GM19455 (cell line): ENCODE data around the gene CRACR2B.

Source experiments
- ATAC-seq: cut with Tn5 transposase; IDR thresholded peaks from one replicate; pipeline ENCODE4 v1.9.1; 2021; ENCODE audit not compliant: unreplicated experiment

CRACR2B gene

DNA sequence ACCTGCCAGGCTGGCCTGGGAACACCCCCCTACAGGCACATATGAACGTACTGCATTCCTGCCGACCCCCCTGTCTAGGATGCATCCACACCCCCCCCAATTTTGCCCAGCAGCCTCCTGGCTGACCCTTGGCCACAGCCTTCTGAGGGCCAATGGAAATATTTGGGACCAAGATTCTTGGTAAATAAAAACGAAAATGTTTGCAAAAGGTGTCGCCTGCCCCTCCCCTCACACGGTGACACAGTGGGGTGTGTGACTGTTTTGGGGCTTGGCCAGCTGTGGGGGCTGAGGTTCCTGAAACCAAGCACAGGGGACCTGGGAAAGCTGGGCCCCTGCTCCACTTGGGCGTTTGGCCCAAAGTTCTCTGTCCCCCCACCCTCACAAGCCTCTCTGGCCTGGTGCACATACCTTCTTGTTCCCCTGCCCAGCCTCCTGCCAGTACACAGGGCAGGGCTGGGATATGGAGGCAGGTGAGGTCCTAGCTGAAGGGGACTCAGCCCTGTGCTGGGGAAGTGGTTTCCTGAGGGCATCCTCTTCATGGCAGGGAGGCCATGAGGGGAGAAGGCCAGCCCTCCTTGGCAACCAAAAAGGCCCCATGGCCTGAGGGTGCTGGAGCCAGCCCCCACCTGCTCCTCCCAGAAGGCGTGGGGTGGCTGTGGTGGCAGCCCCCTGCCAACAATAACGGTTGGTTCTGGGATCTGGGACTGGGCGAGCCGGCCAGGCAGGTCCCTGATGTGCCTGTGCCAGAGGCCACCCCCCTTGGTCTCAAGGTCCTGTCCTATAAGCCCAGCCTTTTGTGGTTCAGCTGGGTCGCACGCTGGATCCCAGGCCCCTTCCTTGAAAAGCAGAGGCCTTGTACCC is 2.1 kb upstream of the CRACR2B start:
- no peak for ATAC-seq

GRCh38 chr11:826227-826621 is 1.5 kb upstream of the CRACR2B start:
- no peak for ATAC-seq

GRCh38 chr11:826836-827145 is 928 bp upstream of the CRACR2B start:
- ATAC-seq = peak; percentile 13

DNA sequence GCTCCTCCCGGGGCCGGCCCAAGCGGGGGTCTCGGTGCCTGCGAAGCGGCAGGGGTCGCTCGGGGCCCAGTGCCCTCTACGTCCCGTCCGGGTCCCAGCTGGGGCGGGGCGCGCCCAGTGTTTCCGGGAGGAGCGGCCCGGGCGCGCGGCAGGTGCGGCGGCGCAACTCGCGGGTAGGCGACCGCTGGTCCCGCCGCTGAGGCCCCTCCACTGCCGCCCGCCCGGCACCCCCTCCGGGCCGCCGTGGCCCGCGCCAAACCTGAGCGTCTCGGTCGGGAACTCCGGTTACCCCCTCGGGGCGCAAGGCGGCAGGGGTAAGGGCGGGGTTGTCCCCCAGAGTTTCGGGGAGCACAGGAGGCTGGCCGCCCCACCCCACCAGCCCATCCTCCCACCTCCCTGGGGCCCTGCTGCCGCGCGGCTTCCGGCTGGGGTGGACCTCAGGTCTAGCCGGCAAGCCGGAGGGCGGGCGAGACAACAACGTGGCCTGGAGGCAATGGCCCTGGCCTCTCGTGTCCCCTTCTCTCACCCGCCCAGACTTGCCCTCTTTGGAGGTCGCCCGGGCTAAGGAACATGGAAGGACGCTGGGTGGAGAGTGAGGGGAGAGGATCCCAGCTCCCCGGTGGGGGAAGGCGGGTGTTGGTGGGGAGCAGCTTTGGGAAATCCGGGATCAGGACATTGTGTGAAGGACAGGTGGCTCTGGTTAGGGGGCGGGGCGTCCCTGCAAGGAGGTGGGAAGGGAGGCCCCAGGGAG is 398 bp upstream of the CRACR2B start:
- peak; percentile 36 for ATAC-seq

GRCh38 chr11:828506-829175 is 922 bp downstream of the CRACR2B start:
- ATAC-seq = no peak

- no peak for ATAC-seq
Observed at GRCh38 chr11:829176-829846, 1.6 kb downstream of the CRACR2B start.

- ATAC-seq = no peak
Observed at GRCh38 chr11:829847-830294, 2.2 kb downstream of the CRACR2B start.

GRCh38 chr11:830295-831117 is 2.8 kb downstream of the CRACR2B start:
- peak; percentile 38 for ATAC-seq

GRCh38 chr11:831118-831864 is 3.6 kb downstream of the CRACR2B start:
- no peak for ATAC-seq

- ATAC-seq = no peak
Observed at GRCh38 chr11:831961-832528, 4.3 kb downstream of the CRACR2B start.

- ATAC-seq = no peak
Observed at GRCh38 chr11:832529-833113, 4.9 kb downstream of the CRACR2B start, which contains the start of gene CD151. Gene CD151, plus strand, starts transcription at chr11:832952. Its CDS starts 3,118 bp downstream, at chr11:836070.

- ATAC-seq = no peak
Observed at GRCh38 chr11:833114-833791, 5.5 kb downstream of the CRACR2B start.

DNA sequence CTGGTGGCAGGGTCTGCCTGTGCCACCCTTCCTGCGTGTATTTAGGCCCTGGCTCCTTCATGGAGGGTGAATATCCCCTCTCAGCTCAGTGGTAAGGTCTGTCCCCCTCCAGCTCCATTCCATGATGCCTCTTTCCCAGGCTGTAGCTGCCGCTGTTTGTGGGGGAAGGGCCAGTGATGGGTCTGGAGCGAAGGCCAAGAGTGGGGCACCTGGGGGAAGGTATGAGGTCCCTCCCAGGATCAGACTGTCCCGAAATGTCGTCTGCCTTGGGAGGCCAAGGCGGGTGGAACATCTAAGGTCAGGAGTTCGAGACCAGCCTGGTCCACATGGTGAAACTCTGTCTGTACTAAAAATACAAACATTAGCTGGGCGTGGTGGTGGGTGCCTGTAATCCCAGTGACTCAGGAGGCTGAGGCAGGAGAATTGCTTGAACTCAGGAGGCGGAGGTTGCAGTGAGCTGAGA is 6.2 kb downstream of the CRACR2B start:
- ATAC-seq = no peak

DNA sequence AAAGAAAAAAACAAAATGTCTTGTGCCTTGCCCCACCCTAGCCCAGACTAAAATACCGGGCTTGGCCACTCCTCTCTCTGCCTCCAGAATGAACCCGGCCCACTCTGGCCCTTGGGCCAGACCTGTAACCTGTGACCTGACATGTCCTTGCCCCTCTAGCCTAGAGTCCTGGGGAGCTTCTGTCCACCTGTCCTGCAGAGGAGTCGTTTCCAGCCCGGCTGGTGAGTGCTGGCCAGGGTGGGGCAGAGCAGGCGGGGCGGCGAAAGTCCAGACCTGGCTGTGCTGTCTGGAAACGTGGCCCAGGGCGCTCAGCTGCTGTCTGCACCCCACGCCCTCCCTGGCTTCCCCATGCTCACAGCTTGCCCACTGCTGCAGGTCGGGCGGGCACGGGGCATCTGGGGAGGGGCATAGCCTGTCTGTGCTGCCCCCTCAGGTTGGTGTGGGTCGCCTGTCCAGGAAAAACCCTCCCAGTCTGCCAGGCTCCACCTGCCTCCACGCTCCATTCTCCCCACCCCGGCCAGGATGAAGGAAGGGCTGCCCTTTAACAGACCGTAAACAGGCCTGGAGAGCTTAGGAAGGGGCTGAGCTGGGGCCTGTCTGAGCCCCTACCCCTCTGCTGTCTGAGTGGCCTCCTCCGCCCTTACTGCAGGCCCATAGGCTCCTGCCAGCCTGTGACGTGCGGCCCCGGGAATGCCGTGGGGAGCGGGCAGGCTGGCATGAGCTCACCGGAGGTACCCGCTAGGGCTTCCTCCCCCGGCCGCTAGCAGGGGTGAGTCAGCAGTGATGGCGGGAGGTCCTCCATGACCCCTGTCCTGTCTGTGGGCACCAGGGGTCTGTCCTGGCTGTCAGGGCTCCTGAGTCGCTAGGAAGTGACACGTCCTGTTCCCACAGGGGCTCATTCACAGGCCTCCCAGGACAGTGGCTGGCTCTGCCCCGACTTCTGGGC is 6.9 kb downstream of the CRACR2B start:
- ATAC-seq = no peak

DNA sequence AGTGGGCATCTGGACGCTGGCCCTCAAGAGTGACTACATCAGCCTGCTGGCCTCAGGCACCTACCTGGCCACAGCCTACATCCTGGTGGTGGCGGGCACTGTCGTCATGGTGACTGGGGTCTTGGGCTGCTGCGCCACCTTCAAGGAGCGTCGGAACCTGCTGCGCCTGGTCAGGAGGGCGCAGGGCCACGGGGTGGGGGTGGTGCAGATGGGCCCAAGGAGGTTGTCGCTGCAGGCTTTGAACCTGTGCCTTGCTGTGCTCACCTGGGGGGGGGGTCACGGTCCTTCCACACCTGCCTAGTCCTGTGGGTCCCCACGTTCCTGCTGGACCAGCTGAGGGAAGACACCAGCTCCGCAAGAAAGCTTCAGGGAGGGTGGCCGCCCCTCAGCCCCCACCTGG is 8.6 kb downstream of the CRACR2B start:
- no peak for ATAC-seq

DNA sequence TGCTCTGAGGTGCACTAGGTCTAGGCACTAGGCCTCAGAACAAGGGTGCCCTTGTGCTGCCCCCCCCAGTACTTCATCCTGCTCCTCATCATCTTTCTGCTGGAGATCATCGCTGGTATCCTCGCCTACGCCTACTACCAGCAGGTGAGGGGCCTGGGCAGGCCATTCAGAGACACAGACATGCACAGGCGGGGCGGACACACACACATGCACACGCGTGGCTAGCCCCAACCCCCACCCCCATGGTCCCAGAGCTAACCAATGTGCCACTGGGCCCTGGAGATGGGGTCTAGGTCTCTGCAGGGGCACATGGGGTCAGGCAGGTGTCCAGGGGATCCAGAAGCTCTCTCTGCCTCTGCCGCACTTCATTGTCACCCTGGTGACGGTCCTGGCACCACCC is 9.0 kb downstream of the CRACR2B start:
- ATAC-seq = no peak
